Gastrocnemius medialis (tissue), 4 donors: ENCODE results near the gene PCBP2. TPM values are rescaled to one million over a fixed set of nuclear protein-coding genes. Genes with fewer than 3 reads are reported as not detected.
"Not testable (repeated sequence)": the region's sequence is repeated elsewhere in the genome, so short reads cannot be mapped to it uniquely, and the experiment has no call there.

Experiments used
- ATAC-seq, 2 donors: fragments of 150-250 bp; one replicate each; pipeline ENCODE4 v1.9.1; 2016
- DNase-seq, 2 donors: peaks; one replicate each; pipeline ENCODE4 v3.0.0-alpha.2; 2019
- H3K27ac ChIP-seq, 4 donors: fragments of 200-600 bp; sonication (generic); 1 replicate in 1 of 4; 2 replicates in 3 of 4; pipeline ENCODE4 v1.5.1; 2016 to 2018; ENCODE audit warnings: mild to moderate bottlenecking in 2 of 4, moderate library complexity in 1 of 4
- H3K27me3 ChIP-seq, 3 donors: fragments of 200-600 bp; sonication (generic) in 2 of 3; 1 replicate in 1 of 3; 2 replicates in 2 of 3; pipeline versions ENCODE4 v1.5.1 to v1.6.0; 2016 to 2019; ENCODE audit warnings: mild to moderate bottlenecking in 1 of 3, moderate library complexity in 1 of 3
- H3K36me3 ChIP-seq, 2 donors: fragments of 200-600 bp; sonication (generic) in 1 of 2; one replicate each; pipeline ENCODE4 v1.5.1; 2017 to 2018
- H3K4me1 ChIP-seq, 2 donors: fragments of 200-600 bp; sonication (generic) in 1 of 2; one replicate each; pipeline ENCODE4 v1.5.1; 2016 to 2017; ENCODE audit warnings: mild to moderate bottlenecking in 2 of 2
- H3K4me3 ChIP-seq, 4 donors: fragments of 200-600 bp; sonication (generic) in 3 of 4; 1 replicate in 1 of 4; 2 replicates in 3 of 4; pipeline ENCODE4 v1.5.1; 2016 to 2019; ENCODE audit warnings: mild to moderate bottlenecking in 2 of 4
- H3K9me3 ChIP-seq, 3 donors: fragments of 200-600 bp; sonication (generic) in 2 of 3; 1 replicate in 1 of 3; 2 replicates in 2 of 3; pipeline ENCODE4 v1.5.1; 2016 to 2019
- CTCF ChIP-seq, 5 experiments: fragments of 450-650 bp in 3 of 5; fragments of 200-600 bp in 2 of 5; sonication (generic) in 2 of 5; IDR thresholded peaks in 4 of 5; conservative IDR thresholded peaks in 1 of 5; 1 replicate in 4 of 5; 2 replicates in 1 of 5; pipeline ENCODE4 v1.5.1; 2016 to 2019; ENCODE audit warnings: antibody characterized with exemption in 5 of 5, mild to moderate bottlenecking in 3 of 5, moderate library complexity in 3 of 5
- POLR2A ChIP-seq, 2 donors: fragments of 450-650 bp; IDR thresholded peaks; one replicate each; pipeline ENCODE4 v1.6.1; 2017; ENCODE audit warnings: antibody characterized with exemption in 2 of 2, mild to moderate bottlenecking in 2 of 2, moderate library complexity in 2 of 2
- in situ Hi-C, 4 donors: fragments of 200-750 bp; cut with MboI; loops; one replicate each; pipeline versions ENCODE4 v1.15.0 to v1.8.0; 2017; ENCODE audit warnings: low sequenced_read_pairs in 4 of 4
- intact Hi-C: fragments of 100-400 bp; cut with DNase I; formaldehyde crosslinking; loops from one replicate; pipeline ENCODE4 v1.15.1; 2023; ENCODE audit warnings: low total_unique reads
- total RNA-seq, 4 donors: library from RNA; depleted of rRNA; stranded (reverse); fragments of >200 nt; gene quantifications; one replicate each; pipeline versions ENCODE4 v1.1.0 to v1.2.3, GENCODE V29; 2016

PCBP2 gene
- total RNA-seq, 4 donors from 2014 or later, result 113 to 257 (median 191) TPM

GRCh38 chr12:53480491-53481442 is 28.9 kb downstream of the PCBP2 start:
- intact Hi-C loops (no loop called here), in situ Hi-C loops (no loop called here)
- no peak overlapping the region for H3K4me3 ChIP-seq
- H3K27ac ChIP-seq, result peak overlapping the region; percentile 7 to 86 (median 78)
- H3K9me3 ChIP-seq, result no peaks in the 10 kb centered on the region
- no peaks in the 10 kb centered on the region for H3K27me3 ChIP-seq
- H3K4me1 ChIP-seq, result peaks cover 25 to 30% of the 10 kb centered on the region in 2 donors
- no peak for TF ChIP-seq POLR2A (IDR thresholded peaks at IDR 0.05)
- TF ChIP-seq CTCF (IDR thresholded peaks at IDR 0.05 in 4 of 5, conservative IDR thresholded peaks at IDR 0.05 in 1 of 5), result no peak
- no peak for DNase-seq
- H3K36me3 ChIP-seq, result peaks cover 0 to 51% of the 10 kb centered on the region in 2 donors
- ATAC-seq, result no peak

GRCh38 chr12:53481458-53481857 is 29.6 kb downstream of the PCBP2 start:
- ATAC-seq, DNase-seq, H3K27me3 ChIP-seq, H3K4me3 ChIP-seq, H3K9me3 ChIP-seq, in situ Hi-C loops, intact Hi-C loops: not testable (repeated sequence)
- Histone ChIP-seq H3K4me1 (peaks cover 20 to 23% of the 10 kb centered on the region in 2 donors), H3K36me3 (peaks cover 0 to 51% of the 10 kb centered on the region in 2 donors), H3K27ac (peak overlapping the region; percentile 6 to 86 (median 78))

- ATAC-seq (no peak), DNase-seq (peak in 1 of 2 donors; percentile 19)
- in situ Hi-C loops (no loop called here), intact Hi-C loops (no loop called here)
- peaks cover 16 to 20% of the 10 kb centered on the region in 2 donors for H3K4me1 ChIP-seq
- H3K36me3 ChIP-seq, result peaks cover 0 to 48% of the 10 kb centered on the region in 2 donors
- H3K27ac ChIP-seq, result peak overlapping the region in 3 of 4 donors; percentile 22 to 86 (median 75)
- no peak for TF ChIP-seq CTCF (IDR thresholded peaks at IDR 0.05 in 4 of 5, conservative IDR thresholded peaks at IDR 0.05 in 1 of 5)
- TF ChIP-seq POLR2A (IDR thresholded peaks at IDR 0.05), result no peak
- H3K27me3 ChIP-seq, result no peaks in the 10 kb centered on the region
- H3K9me3 ChIP-seq, result no peaks in the 10 kb centered on the region
- no peak overlapping the region for H3K4me3 ChIP-seq
These were observed 30.2 kb downstream of the PCBP2 start for GRCh38 chr12:53481939-53482586.

- H3K9me3 ChIP-seq, result no peaks in the 10 kb centered on the region
- H3K27ac ChIP-seq, result peak overlapping the region in 3 of 4 donors; percentile 22 to 53 (median 53)
- ATAC-seq (no peak), DNase-seq (peak in 1 of 2 donors; percentile 23)
- in situ Hi-C loops (no loop called here), intact Hi-C loops (no loop called here)
- no peak overlapping the region for H3K4me3 ChIP-seq
- H3K36me3 ChIP-seq, result peaks cover 0 to 45% of the 10 kb centered on the region in 2 donors
- H3K4me1 ChIP-seq, result peaks cover 11 to 19% of the 10 kb centered on the region in 2 donors
- no peak for TF ChIP-seq POLR2A (IDR thresholded peaks at IDR 0.05)
- TF ChIP-seq CTCF (IDR thresholded peaks at IDR 0.05 in 4 of 5, conservative IDR thresholded peaks at IDR 0.05 in 1 of 5), result no peak
- no peaks in the 10 kb centered on the region for H3K27me3 ChIP-seq
These were observed 30.8 kb downstream of the PCBP2 start for GRCh38 chr12:53482626-53483168.
